GM13976 (cell line): ENCODE data around the gene GYG2.

Experiments used
- DNase-seq: peaks from one replicate; pipeline ENCODE4 v3.0.0; 2012; ENCODE audit warnings: low spot score
- CTCF ChIP-seq: IDR thresholded peaks from 2 replicates; pipeline ENCODE4 v1.5.1; 2012; ENCODE audit warnings: borderline replicate concordance, mild to moderate bottlenecking; ENCODE audit not compliant: insufficient read depth; ENCODE audit errors: extremely low read depth, missing control alignments, control extremely low read depth
- in situ Hi-C: fragments of 300-500 bp; cut with MboI; formaldehyde crosslinking; loops from one replicate; pipeline ENCODE4 v1.12.0; 2022; ENCODE audit warnings: low sequenced_read_pairs, mixed read lengths, inconsistent platforms; ENCODE audit not compliant: unreplicated experiment

The GYG2 gene

GRCh38 chrX:2819345-2820135, 9.2 kb upstream of the GYG2 start:
- in situ Hi-C loops: loop anchor here (5.0 to 25.0 kb wide), 2 partner anchors 172 to 1157 kb away; no protein-coding TSS in a partner anchor
- TF ChIP-seq CTCF: peak; percentile 16
- DNase-seq: peak; percentile 51

GRCh38 chrX:2820136-2820771, 8.5 kb upstream of the GYG2 start:
- no peak for DNase-seq
- TF ChIP-seq CTCF: no peak
- in situ Hi-C loops: loop anchor here (5.0 to 25.0 kb wide), 2 partner anchors 173 to 1158 kb away; no protein-coding TSS in a partner anchor

GRCh38 chrX:2823795-2824386, 4.8 kb upstream of the GYG2 start:
- DNase-seq: no peak
- TF ChIP-seq CTCF: no peak
- in situ Hi-C loops: loop anchor here (5.0 to 25.0 kb wide), 2 partner anchors 177 to 1162 kb away; no protein-coding TSS in a partner anchor

- in situ Hi-C loops: loop anchor here (5.0 to 25.0 kb wide), 2 partner anchors 178 to 1163 kb away; no protein-coding TSS in a partner anchor
- TF ChIP-seq CTCF: no peak
- no peak for DNase-seq
Observed at GRCh38 chrX:2824886-2825285, 3.8 kb upstream of the GYG2 start.

- no peak for DNase-seq
- TF ChIP-seq CTCF: no peak
- in situ Hi-C loops: no loop called here
Observed at GRCh38 chrX:2828959-2829411, 255 bp downstream of the GYG2 start.

- DNase-seq: no peak
- in situ Hi-C loops: no loop called here
- TF ChIP-seq CTCF: no peak
Observed at GRCh38 chrX:2829469-2830246, 928 bp downstream of the GYG2 start.
